HG02938 (cell line): ENCODE measurements around the gene CD9.
"Not testable (repeated sequence)": the region's sequence is repeated elsewhere in the genome, so short reads cannot be mapped to it uniquely, and the experiment has no call there.

Experiments used
- ATAC-seq: cut with Tn5 transposase; IDR thresholded peaks from one replicate; pipeline ENCODE4 v1.9.1; 2021; ENCODE audit warnings: mild to moderate bottlenecking, moderate library complexity; ENCODE audit not compliant: unreplicated experiment

The CD9 gene, protein sequence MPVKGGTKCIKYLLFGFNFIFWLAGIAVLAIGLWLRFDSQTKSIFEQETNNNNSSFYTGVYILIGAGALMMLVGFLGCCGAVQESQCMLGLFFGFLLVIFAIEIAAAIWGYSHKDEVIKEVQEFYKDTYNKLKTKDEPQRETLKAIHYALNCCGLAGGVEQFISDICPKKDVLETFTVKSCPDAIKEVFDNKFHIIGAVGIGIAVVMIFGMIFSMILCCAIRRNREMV

GRCh38 chr12:6200256-6201212, at the start of gene CD9:
TSS of gene CD9 (plus strand) at chr12:6200400. CDS start at chr12:6200500, 100 bp downstream.
- ATAC-seq, result no peak

GRCh38 chr12:6154730-6155459, 45.3 kb upstream of the CD9 start:
- no peak for ATAC-seq

GRCh38 chr12:6157482-6157881, 42.7 kb upstream of the CD9 start:
- no peak for ATAC-seq

DNA sequence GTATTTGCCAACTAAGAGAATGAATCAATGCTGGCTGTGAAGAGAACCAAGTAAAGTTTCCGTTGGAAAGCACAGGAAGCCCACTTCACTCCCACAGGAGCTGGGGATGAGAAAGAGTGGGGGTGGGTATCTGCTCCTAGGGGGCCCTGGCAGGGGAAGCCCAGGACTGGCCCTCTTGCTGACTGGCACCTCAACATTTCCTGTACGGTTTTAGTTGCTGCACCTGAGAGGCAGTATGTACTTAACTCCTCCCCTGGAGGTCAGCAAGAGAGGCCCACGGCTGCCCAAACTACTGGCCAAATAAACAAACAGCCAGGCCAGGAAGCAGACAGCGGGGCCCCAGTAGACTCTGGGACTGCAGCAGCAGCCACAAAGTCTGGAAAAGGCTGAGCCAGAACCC, 41.9 kb upstream of the CD9 start:
- ATAC-seq, result no peak

DNA sequence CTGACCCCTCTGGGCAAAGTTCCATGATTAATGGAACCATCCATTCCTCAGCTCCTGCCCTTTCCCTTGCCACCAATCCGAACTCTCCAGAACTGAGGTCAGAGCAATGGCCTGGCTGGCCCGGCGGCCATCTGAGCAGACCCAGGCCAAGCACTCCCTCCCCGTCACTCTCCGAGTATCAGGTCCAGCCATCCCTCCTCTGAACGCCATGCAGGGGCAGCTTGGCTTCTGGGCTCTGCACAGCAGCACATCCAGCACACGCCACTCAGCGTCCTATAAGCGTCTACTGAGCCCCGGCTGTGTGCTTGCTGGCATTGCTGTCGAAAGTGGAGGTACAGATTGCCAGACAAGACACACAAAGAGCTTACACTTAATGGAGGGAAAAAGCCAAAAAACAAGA, 41.5 kb upstream of the CD9 start:
- no peak for ATAC-seq

DNA sequence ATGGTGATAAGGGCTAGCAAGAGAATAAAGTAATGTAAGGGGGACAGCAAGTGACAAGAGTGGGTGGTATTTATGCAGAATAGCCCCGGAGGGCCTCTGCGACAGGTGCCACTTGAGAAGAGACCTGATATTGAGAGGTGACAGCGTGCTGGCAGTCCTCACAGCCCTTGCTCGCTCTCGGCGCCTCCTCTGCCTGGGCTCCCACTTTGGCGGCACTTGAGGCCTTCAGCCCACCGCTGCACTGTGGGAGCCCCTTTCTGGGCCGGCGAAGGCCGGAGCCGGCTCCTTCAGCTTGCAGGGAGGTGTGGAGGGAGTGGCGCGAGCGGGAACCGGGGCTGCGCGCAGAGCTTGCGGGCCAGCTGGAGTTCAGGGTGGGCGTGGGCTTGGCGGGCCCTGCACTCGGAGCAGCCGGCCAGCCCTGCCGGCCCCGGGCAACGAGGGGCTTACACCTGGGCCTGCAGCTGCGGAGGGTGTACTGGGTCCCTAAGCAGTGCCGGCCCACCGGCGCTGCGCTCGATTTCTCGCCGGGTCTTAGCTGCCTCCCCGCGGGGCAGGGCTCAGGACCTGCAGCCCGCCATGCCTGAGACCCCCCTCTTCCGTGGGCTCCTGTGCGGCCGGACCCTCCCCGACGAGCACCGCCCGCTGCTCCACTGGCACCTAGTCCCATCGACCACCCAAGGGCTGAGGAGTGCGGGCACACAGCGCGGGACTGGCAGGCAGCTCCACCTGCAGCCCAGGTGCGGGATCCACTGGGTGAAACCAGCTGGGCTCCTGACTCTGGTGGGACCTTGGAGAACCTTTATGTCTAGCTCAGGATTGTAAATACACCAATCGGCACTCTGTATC, 40.8 kb upstream of the CD9 start:
- ATAC-seq, result not testable (repeated sequence)

DNA sequence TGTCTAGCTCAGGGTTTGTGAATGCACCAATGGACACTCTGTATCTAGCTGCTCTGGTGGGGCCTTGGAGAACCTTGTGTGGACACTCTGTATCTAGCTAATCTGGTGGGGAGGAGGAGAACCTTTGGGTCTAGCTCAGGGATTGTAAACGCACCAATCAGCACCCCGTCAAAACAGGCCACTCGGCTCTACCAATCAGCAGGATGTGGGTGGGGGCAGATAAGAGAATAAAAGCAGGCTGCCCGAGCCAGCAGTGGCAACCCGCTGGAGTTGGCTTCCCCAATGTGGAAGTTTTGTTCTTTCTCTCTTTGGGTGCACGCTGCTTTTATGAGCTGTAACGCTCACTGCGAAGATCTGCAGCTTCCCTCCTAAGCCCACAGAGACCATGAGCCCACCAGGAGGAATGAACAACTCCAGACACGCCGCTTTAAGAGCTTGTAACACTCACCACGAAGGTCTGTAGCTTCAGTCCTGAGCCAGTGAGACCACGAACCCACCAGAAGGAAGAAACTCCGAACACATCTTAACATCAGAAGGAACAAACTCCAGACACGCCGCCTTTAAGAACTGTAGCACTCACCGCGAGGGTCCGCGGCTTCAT, 40.1 kb upstream of the CD9 start:
- ATAC-seq, result not testable (repeated sequence)

DNA sequence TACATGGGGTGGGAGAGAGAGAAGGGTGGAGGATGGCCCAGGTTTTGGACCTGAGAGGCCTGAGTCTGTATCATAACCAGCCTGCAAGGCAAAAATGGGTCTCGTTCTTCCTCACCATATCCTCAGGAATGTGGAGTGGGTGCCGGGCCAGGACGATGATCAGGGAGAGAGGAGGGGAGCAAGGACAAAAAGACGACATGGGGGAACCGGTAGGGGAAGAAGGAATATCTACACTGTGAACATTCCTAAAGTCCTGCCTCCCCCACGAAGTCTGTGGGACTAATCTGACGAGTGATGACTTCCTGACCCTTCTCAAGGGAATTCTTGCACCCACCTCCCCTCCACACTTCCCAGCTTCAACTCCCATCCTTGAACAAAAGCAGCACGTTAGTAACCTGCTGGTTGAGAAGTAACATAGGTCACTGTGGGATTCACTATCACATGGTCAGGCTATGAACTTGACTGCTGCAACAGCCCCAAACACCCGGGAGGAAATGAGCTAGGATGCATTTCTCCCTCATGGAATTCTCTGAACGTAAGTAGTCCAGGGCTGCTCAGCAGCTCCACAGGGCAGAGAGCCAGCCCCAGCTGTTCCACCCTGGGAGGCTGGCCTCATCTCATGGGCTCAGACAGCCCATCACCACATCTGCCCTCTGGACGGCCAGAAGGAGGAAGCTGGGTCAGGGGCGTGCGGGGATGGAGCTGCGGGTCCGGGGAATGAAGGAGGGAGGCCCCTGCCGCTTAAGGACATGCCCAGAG, 38.9 kb upstream of the CD9 start:
- no peak for ATAC-seq

DNA sequence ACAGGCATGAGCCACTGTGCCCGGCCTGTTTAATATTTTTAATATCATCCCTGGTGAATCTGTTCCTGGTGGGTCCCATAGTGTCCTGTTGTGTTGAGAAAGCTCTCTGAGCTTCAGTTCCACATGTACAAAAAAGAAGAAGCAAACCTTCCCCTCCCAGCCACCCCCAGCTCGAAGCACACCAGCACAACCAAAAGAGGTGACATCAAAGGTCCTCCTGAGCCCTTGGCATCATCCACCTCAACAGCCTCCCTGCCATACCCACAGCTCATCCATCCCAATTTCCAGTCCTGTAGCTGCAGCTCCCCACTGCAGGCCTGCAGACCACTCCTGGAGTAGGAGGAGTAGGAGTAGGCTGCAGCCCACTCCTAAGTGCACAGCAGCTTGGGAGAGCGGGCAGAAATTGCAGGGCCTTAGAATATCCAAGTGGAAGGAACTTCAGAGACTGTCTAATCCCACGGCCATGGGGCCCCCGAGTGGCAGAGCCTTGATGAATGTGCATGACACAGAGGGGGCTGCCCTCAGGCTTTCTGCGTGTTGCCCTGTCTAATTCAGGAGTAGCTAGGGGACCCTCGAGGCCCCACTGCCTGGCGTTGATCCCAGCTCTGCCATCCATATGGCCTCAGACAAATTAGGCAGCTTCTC, 36.7 kb upstream of the CD9 start:
- ATAC-seq, result no peak

DNA sequence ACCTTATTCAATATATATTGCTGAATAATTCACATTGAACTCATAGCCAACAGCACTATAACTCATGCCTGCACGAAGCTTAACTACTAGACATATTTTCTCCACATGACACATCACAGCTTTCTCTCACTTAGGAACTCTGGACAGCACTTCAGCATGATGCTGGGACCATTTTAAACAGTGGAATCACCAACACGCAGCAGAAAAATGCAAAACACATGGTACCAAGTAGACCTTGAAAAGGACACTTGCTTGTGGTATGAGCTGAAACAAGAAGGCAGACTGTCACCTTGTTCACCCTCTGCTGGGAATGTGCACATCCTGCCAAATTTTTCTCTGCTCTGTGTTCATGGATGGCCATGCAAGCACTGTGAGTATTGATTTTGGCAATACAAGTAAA, 34.8 kb upstream of the CD9 start:
- ATAC-seq, result no peak

GRCh38 chr12:6166808-6167207, 33.4 kb upstream of the CD9 start:
- no peak for ATAC-seq

DNA sequence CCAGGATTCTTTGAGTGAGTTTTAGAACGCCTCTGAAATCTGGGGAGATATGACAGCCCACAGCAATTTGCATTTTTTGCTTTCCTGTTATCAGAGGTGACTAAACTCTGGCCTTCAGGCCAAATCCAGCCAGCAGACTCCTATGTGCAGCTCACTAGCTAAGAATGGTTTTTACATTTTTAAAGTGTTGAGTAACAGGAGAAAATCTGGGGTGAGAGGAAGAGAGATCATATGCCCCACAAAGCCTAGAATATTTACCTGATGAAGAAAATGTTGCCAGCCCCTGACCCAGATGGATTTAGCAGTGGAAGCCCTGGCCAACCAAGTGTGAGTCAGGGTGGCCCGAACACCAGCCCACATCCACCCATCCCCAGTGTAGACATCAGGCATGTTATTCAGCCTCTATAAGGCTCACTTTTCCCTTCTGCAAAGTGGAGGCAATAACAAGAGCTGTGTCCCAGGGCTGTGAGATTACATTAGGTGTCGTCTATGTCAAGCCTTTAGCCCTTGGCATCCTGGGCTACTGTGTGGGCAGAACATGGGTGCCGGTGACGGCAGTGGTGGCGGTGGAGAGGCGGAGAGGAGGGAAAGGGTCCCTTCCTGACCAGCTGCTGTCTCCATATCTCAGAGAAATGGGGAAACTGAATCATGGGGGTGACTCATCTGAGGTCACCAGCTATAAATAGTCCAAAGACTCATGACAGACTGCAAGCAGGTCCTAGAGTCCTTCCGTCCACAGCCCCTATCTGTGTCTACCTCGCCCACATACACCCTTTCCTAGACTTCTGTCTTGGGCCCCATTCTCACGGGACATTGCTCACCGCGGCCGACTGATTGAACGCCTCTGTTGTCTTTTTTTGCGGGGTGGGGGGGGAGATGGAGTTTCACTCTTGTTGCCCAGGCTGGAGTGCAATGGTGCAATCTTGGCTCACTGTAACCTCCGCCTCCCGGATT, 32.6 kb upstream of the CD9 start:
- ATAC-seq, result peak; percentile 86

DNA sequence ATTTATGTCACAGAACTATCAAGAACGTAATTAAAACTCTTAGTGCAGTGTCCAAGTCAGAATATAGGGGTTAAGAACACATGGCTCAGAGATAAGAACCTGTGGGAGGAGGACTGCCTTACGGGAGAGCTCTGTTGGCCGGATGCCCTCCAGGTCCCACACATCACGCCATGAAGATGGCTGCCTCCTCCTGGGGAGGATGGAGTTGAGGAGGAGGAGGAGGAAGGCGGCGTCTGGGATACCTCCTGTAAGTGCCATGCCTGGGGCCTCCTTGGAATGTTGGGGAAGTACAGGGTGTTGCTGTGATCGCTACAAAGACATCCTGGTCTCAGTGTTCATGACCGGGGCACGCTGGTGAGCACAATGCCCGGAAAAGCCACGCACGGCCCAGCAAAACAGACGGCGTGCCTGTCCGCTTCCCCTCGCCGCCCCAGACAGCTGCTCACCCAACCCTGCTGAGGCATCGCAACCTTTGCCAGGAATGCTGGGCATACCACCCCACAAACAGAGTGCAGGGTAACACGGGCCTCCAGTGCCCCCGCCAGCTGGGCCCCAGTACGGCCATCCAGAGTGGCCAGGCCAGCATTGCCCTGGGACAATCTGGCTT, 28.7 kb upstream of the CD9 start:
- ATAC-seq, result no peak

DNA sequence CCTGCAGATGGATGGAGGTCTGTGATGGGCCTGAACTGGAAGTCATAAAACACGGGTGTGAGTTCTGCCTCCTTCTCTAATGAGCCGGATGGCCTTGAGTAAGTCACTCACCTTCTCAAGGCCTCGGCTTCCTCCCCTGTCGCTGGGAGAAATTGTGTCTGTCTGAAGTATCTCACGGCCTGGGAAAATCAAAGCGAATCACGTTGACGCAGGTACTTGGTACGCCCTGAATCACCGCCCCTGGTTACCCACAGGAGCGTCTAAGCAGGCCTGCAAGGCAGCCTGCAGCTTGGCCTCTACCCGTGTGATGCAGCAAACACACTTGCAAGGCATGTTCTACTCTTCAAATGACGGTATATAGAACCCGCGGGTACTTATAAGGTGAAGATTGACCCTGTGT, 28.1 kb upstream of the CD9 start:
- no peak for ATAC-seq

DNA sequence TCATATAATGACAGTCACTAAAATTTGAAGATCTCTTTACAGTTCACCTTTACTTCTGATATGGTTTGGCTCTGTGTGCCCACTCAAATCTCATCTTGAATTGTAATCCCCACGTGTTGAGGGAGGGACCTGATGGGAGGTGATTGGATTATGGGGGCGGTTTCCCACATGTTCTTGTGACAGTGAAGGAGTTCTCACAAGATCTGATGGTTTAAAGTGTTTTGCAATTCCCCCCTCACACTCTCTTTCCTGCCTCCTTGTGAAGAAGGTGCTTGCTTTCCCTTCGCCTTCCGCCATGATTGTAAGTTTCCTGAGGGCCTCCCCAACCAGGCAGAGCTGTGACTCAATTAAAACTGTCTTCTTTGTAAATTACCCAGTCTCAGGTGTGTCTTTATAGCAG, 27.3 kb upstream of the CD9 start:
- ATAC-seq, result no peak

- ATAC-seq, result no peak
These were observed 22.4 kb upstream of the CD9 start for GRCh38 chr12:6177642-6178358.
